Liver (tissue), 3 donors: Measurements from ENCODE around the gene TMEM98.

Experiments used
- GABPA ChIP-seq, 2 donors: IDR thresholded peaks in 1 of 2; conservative IDR thresholded peaks in 1 of 2; 2 replicates each; pipeline ENCODE4 v1.6.1; 2016; ENCODE audit warnings: antibody characterized with exemption in 2 of 2, mild to moderate bottlenecking in 1 of 2, moderate library complexity in 1 of 2
- TAF1 ChIP-seq: conservative IDR thresholded peaks from 2 replicates; pipeline ENCODE4 v1.6.1; 2016; ENCODE audit warnings: antibody characterized with exemption, mild to moderate bottlenecking
- TF ChIP-seq, protein P1 (sequence below): IDR thresholded peaks from 2 replicates; pipeline ENCODE4 v1.6.1; 2016; ENCODE audit warnings: antibody characterized with exemption
- TF ChIP-seq, protein P2 (sequence below): fragments of 150-350 bp; IDR thresholded peaks from 2 replicates; pipeline ENCODE4 v1.5.1; 2017; ENCODE audit warnings: improper control_type of control experiment, low read depth, low read length; ENCODE audit not compliant: missing input control
- donor health status: healthy.
- donor health status: healthy.

DNA sequence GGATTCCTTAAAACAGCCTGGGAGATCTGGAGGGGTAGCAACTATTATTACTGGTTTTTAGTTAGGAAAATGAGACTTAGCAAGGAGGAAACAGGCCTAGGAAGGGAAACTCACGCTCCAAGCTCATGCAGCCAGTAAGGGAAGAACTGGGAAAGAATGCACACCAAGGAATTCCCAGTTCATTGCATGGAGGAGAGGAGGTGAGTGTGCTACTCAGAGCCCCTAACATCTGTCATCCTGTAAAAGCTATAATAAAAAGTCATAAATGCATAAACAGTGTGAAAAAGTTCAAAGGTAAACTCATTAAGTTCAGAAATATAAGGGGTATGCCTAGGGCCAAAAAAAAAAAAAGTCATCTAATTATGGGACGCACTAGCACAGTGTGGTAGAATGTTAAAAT, 25.9 kb downstream of the TMEM98 start:
- TF ChIP-seq, protein P1, sequence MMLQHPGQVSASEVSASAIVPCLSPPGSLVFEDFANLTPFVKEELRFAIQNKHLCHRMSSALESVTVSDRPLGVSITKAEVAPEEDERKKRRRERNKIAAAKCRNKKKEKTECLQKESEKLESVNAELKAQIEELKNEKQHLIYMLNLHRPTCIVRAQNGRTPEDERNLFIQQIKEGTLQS = no peak
- TF ChIP-seq TAF1 (no peak), GABPA (IDR thresholded peaks at IDR 0.05 in 1 of 2, conservative IDR thresholded peaks at IDR 0.05 in 1 of 2) (no peak)
- TF ChIP-seq, protein P2, sequence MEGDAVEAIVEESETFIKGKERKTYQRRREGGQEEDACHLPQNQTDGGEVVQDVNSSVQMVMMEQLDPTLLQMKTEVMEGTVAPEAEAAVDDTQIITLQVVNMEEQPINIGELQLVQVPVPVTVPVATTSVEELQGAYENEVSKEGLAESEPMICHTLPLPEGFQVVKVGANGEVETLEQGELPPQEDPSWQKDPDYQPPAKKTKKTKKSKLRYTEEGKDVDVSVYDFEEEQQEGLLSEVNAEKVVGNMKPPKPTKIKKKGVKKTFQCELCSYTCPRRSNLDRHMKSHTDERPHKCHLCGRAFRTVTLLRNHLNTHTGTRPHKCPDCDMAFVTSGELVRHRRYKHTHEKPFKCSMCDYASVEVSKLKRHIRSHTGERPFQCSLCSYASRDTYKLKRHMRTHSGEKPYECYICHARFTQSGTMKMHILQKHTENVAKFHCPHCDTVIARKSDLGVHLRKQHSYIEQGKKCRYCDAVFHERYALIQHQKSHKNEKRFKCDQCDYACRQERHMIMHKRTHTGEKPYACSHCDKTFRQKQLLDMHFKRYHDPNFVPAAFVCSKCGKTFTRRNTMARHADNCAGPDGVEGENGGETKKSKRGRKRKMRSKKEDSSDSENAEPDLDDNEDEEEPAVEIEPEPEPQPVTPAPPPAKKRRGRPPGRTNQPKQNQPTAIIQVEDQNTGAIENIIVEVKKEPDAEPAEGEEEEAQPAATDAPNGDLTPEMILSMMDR = no peak
